ENCODE measurements around the gene BLMH.

DNA sequence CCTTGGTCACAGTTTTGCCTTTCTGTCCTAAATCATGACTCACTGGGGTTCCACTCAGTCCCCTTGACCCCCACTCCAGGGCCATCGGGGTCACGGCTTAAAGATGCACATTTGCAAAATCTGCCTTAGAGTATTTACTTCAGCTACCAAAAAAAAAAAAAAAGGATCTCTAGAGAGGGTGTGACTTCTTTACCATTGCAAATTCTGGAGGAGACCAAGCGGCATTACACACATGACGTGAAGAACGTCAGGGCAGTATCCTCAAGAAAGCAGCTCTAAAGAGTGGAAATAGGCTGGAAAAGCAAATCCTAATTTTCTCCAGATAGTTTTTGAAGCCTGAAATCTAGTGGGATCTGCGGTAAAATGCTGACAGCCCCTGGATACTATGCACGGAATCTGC is 81.8 kb downstream of the BLMH start:
- TF ChIP-seq, protein P1, sequence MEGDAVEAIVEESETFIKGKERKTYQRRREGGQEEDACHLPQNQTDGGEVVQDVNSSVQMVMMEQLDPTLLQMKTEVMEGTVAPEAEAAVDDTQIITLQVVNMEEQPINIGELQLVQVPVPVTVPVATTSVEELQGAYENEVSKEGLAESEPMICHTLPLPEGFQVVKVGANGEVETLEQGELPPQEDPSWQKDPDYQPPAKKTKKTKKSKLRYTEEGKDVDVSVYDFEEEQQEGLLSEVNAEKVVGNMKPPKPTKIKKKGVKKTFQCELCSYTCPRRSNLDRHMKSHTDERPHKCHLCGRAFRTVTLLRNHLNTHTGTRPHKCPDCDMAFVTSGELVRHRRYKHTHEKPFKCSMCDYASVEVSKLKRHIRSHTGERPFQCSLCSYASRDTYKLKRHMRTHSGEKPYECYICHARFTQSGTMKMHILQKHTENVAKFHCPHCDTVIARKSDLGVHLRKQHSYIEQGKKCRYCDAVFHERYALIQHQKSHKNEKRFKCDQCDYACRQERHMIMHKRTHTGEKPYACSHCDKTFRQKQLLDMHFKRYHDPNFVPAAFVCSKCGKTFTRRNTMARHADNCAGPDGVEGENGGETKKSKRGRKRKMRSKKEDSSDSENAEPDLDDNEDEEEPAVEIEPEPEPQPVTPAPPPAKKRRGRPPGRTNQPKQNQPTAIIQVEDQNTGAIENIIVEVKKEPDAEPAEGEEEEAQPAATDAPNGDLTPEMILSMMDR (IDR thresholded peaks at IDR 0.05; ENCODE audit: low read depth, low read length): no peak
- no peak for TF ChIP-seq POLR2A (IDR thresholded peaks at IDR 0.05; ENCODE audit: extremely low read depth, insufficient read length)
- TF ChIP-seq, protein P2, sequence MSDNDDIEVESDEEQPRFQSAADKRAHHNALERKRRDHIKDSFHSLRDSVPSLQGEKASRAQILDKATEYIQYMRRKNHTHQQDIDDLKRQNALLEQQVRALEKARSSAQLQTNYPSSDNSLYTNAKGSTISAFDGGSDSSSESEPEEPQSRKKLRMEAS (IDR thresholded peaks at IDR 0.05; ENCODE audit: low read depth, low read length): no peak
